ENCODE data around the gene DDX39B. TPM values are rescaled to one million over a fixed set of nuclear protein-coding genes. Genes with fewer than 3 reads are reported as not detected.
A peak's percentile ranks its signal among the peaks of the same experiment; 100 is the strongest.
"Not testable (repeated sequence)": the region's sequence is repeated elsewhere in the genome, so short reads cannot be mapped to it uniquely, and the experiment has no call there.

DDX39B gene
- total RNA-seq, 2 experiments from 2014 or later = 568 to 572 TPM

DNA sequence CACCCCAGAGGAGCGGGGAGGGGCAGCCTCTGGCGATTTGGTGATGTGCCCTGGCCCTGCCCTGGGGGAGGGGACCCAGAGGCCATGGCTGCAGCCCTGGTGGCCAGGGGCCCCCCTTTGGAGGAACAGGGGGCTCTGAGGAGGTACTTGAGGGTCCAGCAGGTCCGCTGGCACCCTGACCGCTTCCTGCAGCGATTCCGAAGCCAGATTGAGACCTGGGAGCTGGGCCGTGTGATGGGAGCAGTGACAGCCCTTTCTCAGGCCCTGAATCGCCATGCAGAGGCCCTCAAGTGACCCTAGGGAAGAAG lies 16.5 kb upstream of the DDX39B start:
- intact Hi-C loops (cut with micrococcal nuclease) = loop anchor here (2.0 kb wide), 1 partner anchor 17 kb away; the partner anchor contains the start of gene TNF
- no peaks in the 10 kb centered on the region for H3K27me3 Mint-ChIP-seq
- peak overlapping the region; percentile 56 for H3K4me3 Mint-ChIP-seq
- ATAC-seq = no peak
- H3K36me3 Mint-ChIP-seq (ENCODE audit: low read depth) = peaks cover 41% of the 10 kb centered on the region
- ChIA-PET CTCF (interaction anchor here (1.5 to 56.2 kb wide), 3 partner anchors 11 to 34 kb away, joined by 7 to 2542 read pairs (median 45); partner anchors contain the start of genes ATP6V1G2, LST1, LTA and LTB), POLR2A (interaction anchor here (1.1 to 35.7 kb wide), 5 partner anchors 8 to 61 kb away, joined by 4 to 1181 read pairs (median 6); partner anchors contain the start of genes LST1, LTA, LTB and MICB)
- no peaks in the 10 kb centered on the region for H3K9me3 Mint-ChIP-seq
- H3K4me1 Mint-ChIP-seq (ENCODE audit: low read depth) = peaks cover 76% of the 10 kb centered on the region
- TF ChIP-seq, protein P1, sequence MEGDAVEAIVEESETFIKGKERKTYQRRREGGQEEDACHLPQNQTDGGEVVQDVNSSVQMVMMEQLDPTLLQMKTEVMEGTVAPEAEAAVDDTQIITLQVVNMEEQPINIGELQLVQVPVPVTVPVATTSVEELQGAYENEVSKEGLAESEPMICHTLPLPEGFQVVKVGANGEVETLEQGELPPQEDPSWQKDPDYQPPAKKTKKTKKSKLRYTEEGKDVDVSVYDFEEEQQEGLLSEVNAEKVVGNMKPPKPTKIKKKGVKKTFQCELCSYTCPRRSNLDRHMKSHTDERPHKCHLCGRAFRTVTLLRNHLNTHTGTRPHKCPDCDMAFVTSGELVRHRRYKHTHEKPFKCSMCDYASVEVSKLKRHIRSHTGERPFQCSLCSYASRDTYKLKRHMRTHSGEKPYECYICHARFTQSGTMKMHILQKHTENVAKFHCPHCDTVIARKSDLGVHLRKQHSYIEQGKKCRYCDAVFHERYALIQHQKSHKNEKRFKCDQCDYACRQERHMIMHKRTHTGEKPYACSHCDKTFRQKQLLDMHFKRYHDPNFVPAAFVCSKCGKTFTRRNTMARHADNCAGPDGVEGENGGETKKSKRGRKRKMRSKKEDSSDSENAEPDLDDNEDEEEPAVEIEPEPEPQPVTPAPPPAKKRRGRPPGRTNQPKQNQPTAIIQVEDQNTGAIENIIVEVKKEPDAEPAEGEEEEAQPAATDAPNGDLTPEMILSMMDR (IDR thresholded peaks at IDR 0.05) = no peak
- no peak for DNase-seq
- H3K27ac Mint-ChIP-seq = peak overlapping the region; percentile 90

DNA sequence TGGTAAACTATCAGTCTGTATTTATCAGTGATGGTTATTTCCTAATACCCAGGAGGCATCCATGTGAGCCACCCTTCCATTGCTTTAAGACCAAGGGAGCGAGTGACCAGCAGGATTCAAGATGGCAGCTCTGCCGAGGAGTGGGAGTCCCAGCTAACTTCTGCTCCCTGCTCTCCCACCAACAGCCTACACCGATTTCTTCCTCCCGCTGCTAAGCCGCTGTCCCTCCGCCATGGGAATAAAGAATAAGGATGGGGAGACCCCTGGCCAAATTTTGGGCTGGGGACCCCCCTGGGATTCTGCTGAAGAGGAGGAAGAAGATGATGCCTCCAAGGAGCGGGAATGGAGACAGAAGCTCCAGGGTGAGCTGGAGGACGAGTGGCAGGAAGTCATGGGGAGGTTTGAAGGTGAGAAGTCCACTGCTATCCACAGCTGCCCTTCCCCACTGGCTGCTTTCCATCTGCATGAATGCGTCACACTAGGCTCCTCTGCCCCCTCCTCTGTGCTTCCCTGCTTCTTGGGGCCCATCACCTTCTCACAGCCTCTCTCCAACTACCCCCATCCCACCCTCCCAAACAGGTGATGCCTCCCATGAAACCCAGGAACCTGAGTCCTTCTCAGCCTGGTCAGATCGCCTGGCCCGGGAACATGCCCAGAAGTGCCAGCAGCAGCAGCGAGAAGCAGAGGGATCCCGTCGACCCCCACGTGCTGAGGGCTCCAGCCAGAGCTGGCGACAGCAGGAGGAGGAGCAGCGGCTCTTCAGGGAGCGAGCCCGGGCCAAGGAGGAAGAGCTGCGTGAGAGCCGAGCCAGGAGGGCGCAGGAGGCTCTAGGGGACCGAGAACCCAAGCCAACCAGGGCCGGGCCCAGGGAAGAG lies 15.9 kb upstream of the DDX39B start:
- no peak for DNase-seq
- ChIA-PET POLR2A (interaction anchor here (1.3 to 35.7 kb wide), 3 partner anchors 8 to 60 kb away, joined by 4 to 1181 read pairs (median 18); partner anchors contain the start of genes LST1, LTA, LTB and NCR3), CTCF (interaction anchor here (6.5 to 56.2 kb wide), 2 partner anchors 12 to 34 kb away, joined by 45 to 2542 read pairs; partner anchors contain the start of genes LST1, LTA, LTB and NCR3)
- Mint-ChIP-seq H3K9me3 (no peaks in the 10 kb centered on the region), H3K4me3 (peak overlapping the region; percentile 56), H3K27ac (peak overlapping the region; percentile 90), H3K4me1 (ENCODE audit: low read depth) (peaks cover 73% of the 10 kb centered on the region), H3K27me3 (no peaks in the 10 kb centered on the region), H3K36me3 (ENCODE audit: low read depth) (peaks cover 39% of the 10 kb centered on the region)
- TF ChIP-seq, protein P1 (IDR thresholded peaks at IDR 0.05) = no peak
- ATAC-seq = no peak
- intact Hi-C loops (cut with micrococcal nuclease) = loop anchor here (2.0 kb wide), 1 partner anchor 17 kb away; the partner anchor contains the start of gene TNF

- TF ChIP-seq, protein P1 (IDR thresholded peaks at IDR 0.05) = no peak
These were observed 14.5 kb upstream of the DDX39B start for GRCh38 chr6:31556307-31556706.

GRCh38 chr6:31551371-31551770 lies 9.6 kb upstream of the DDX39B start:
- Mint-ChIP-seq H3K36me3 (ENCODE audit: low read depth) (peaks cover 24% of the 10 kb centered on the region), H3K27ac (peak overlapping the region; percentile 79), H3K4me3 (peak overlapping the region; percentile 40), H3K4me1 (ENCODE audit: low read depth) (peaks cover 46% of the 10 kb centered on the region)
- intact Hi-C loops (cut with micrococcal nuclease); H3K27me3 Mint-ChIP-seq; ATAC-seq; H3K9me3 Mint-ChIP-seq: not testable (repeated sequence)
- POLR2A ChIA-PET = interaction anchor here (0.9 to 3.9 kb wide), 13 partner anchors 7 to 55 kb away, joined by 3 to 45 read pairs (median 6); partner anchors contain the start of genes LST1, LTB, NCR3 and TNF
- peak; percentile 81 for DNase-seq
- TF ChIP-seq, protein P1 (IDR thresholded peaks at IDR 0.05) = peak; percentile 77
- CTCF ChIA-PET = interaction anchor here (0.7 to 56.2 kb wide), 17 partner anchors 9 to 279 kb away, joined by 3 to 2542 read pairs (median 4); partner anchors contain the start of genes AIF1, C6orf47, DDX39B and LST1

More at GRCh38 chr6:31556307-31556706, 14.5 kb upstream of the DDX39B start:
- Mint-ChIP-seq H3K36me3 (ENCODE audit: low read depth) (peaks cover 35% of the 10 kb centered on the region), H3K9me3 (no peaks in the 10 kb centered on the region), H3K4me1 (ENCODE audit: low read depth) (peaks cover 67% of the 10 kb centered on the region), H3K27me3 (no peaks in the 10 kb centered on the region), H3K4me3 (no peak overlapping the region), H3K27ac (peak overlapping the region; percentile 13)
- ChIA-PET POLR2A (interaction anchor here (1.9 to 35.7 kb wide), 3 partner anchors 14 to 61 kb away, joined by 6 to 1181 read pairs (median 18); partner anchors contain the start of genes DDX39B, LST1, LTA and LTB), CTCF (interaction anchor here (1.1 to 56.2 kb wide), 3 partner anchors 10 to 36 kb away, joined by 3 to 2542 read pairs (median 45); partner anchors contain the start of genes ATP6V1G2, LST1, LTA and LTB)
- no peak for DNase-seq
- ATAC-seq = no peak
- intact Hi-C loops (cut with micrococcal nuclease) = no loop called here

All from activated CD8-positive, alpha-beta T cell treated with anti-CD3 and anti-CD28 coated beads for 36 hours (primary cell).